HG03108 (cell line): ENCODE data around the gene HPCAL1.

Experiments
- ATAC-seq: cut with Tn5 transposase; IDR thresholded peaks from one replicate; pipeline ENCODE4 v1.9.1; 2021; ENCODE audit warnings: moderate library complexity; ENCODE audit not compliant: unreplicated experiment

The HPCAL1 gene

GRCh38 chr2:10415048-10415447 is 112.3 kb downstream of the HPCAL1 start:
- no peak for ATAC-seq

GRCh38 chr2:10415640-10416039 is 112.9 kb downstream of the HPCAL1 start:
- no peak for ATAC-seq

GRCh38 chr2:10417551-10418335 is 115.0 kb downstream of the HPCAL1 start:
- ATAC-seq = no peak

- ATAC-seq = no peak
Observed at GRCh38 chr2:10419553-10420257, 117.0 kb downstream of the HPCAL1 start.

- no peak for ATAC-seq
Observed at GRCh38 chr2:10422251-10422650, 119.5 kb downstream of the HPCAL1 start.

- ATAC-seq = no peak
Observed at GRCh38 chr2:10422732-10423399, 120.2 kb downstream of the HPCAL1 start.

GRCh38 chr2:10423400-10423774 is 120.7 kb downstream of the HPCAL1 start:
- no peak for ATAC-seq

GRCh38 chr2:10424051-10424450 is 121.3 kb downstream of the HPCAL1 start:
- ATAC-seq = no peak

- ATAC-seq = no peak
Observed at GRCh38 chr2:10424916-10425505, 122.3 kb downstream of the HPCAL1 start.

- ATAC-seq = no peak
Observed at GRCh38 chr2:10425699-10426098, 123.0 kb downstream of the HPCAL1 start.

- no peak for ATAC-seq
Observed at GRCh38 chr2:10426726-10427617, 124.3 kb downstream of the HPCAL1 start.

GRCh38 chr2:10427618-10427949 is 124.9 kb downstream of the HPCAL1 start:
- no peak for ATAC-seq

- no peak for ATAC-seq
Observed at GRCh38 chr2:10428355-10428754, 125.7 kb downstream of the HPCAL1 start.

- ATAC-seq = no peak
Observed at GRCh38 chr2:10428924-10429323, 126.2 kb downstream of the HPCAL1 start.

GRCh38 chr2:10430886-10431622 is 128.3 kb downstream of the HPCAL1 start:
- ATAC-seq = no peak

GRCh38 chr2:10431797-10432196 is 129.1 kb downstream of the HPCAL1 start:
- ATAC-seq = no peak

GRCh38 chr2:10432311-10433181 is 129.8 kb downstream of the HPCAL1 start:
- no peak for ATAC-seq

GRCh38 chr2:10433264-10433946 is 130.7 kb downstream of the HPCAL1 start:
- no peak for ATAC-seq
